IMR-90 (cell line): Measurements from ENCODE around the gene ANKDD1A. TPM values are rescaled to one million over a fixed set of nuclear protein-coding genes. Genes with fewer than 3 reads are reported as not detected.

Source experiments
- ATAC-seq: fragments of 200-7000 bp; cut with Tn5 transposase; 2 replicates; pipeline ENCODE4 v1.9.1; 2020; ENCODE audit warnings: low read depth, mild to moderate bottlenecking, moderate library complexity
- BruUV-seq: library from RNA; stranded (reverse); fragments of 400-500 nt; replicated peaks from 2 replicates; lab custom pipeline; 2021; lab: Mats Ljungman, UMichigan
- CTCF ChIA-PET: fragments of 300-600 bp; formaldehyde crosslinking; extraction: SDS; loops from one replicate; lab custom pipeline; 2021; ENCODE audit warnings: antibody characterized with exemption; lab: Yijun Ruan, JAX
- POLR2A ChIA-PET: fragments of 300-600 bp; sonication (Branson Sonifier 250); formaldehyde crosslinking; loops from one replicate; lab custom pipeline; 2022; ENCODE audit warnings: antibody characterized with exemption; ENCODE audit not compliant: unreplicated experiment; lab: Charles Lee
- DNase-seq: peaks from one replicate; pipeline ENCODE4 v3.0.0; 2013
- H2AFZ ChIP-seq: replicated peaks from 2 replicates; pipeline ENCODE3; 2013; ENCODE audit warnings: low read length, mild to moderate bottlenecking; ENCODE audit not compliant: poor library complexity
- H2AK5ac ChIP-seq: 2 replicates; pipeline ENCODE4 v1.6.1; 2013; ENCODE audit warnings: low read depth, low read length, inconsistent platforms
- H2AK9ac ChIP-seq: replicated peaks from 2 replicates; pipeline ENCODE3; 2013; ENCODE audit warnings: mild to moderate bottlenecking, low read depth, low read length, moderate library complexity; ENCODE audit not compliant: poor library complexity
- H2BK120ac ChIP-seq: 2 replicates; pipeline ENCODE4 v1.6.1; 2013; ENCODE audit warnings: low read depth, low read length, inconsistent platforms
- H2BK15ac ChIP-seq: 3 replicates; pipeline ENCODE4 v1.6.1; 2013; ENCODE audit warnings: low read depth, low read length, inconsistent platforms
- H2BK20ac ChIP-seq: 2 replicates; pipeline ENCODE4 v1.6.1; 2013; ENCODE audit warnings: low read depth, mild to moderate bottlenecking, inconsistent platforms, low read length, moderate library complexity
- H2BK5ac ChIP-seq: 2 replicates; pipeline ENCODE4 v1.6.1; 2013; ENCODE audit warnings: mild to moderate bottlenecking, low read depth, low read length, inconsistent platforms; ENCODE audit not compliant: poor library complexity, severe bottlenecking
- H3K14ac ChIP-seq: replicated peaks from 2 replicates; pipeline ENCODE4 v1.6.1; 2013; ENCODE audit warnings: low read depth, low read length, inconsistent platforms
- H3K18ac ChIP-seq: 2 replicates; pipeline ENCODE4 v1.6.1; 2013; ENCODE audit warnings: low read depth, low read length, control low read depth
- H3K23ac ChIP-seq: 2 replicates; pipeline ENCODE4 v1.6.1; 2013; ENCODE audit warnings: low read depth, low read length, inconsistent platforms
- H3K27ac ChIP-seq: 2 replicates; pipeline ENCODE4 v1.5.1; 2013; ENCODE audit warnings: mild to moderate bottlenecking, control low read depth, low read length; ENCODE audit not compliant: insufficient read depth
- H3K27me3 ChIP-seq: 2 replicates; pipeline ENCODE4 v1.6.1; 2013; ENCODE audit warnings: low read length; ENCODE audit not compliant: control insufficient read depth, insufficient read depth
- H3K36me3 ChIP-seq: 2 replicates; pipeline ENCODE4 v1.6.1; 2013; ENCODE audit warnings: low read length, mixed read lengths; ENCODE audit not compliant: control insufficient read depth, insufficient read depth
- H3K4ac ChIP-seq: 2 replicates; pipeline ENCODE4 v1.6.1; 2013; ENCODE audit warnings: low read depth, low read length, inconsistent platforms
- H3K4me1 ChIP-seq: 2 replicates; pipeline ENCODE4 v1.6.1; 2013; ENCODE audit warnings: low read length, mixed read lengths; ENCODE audit not compliant: control insufficient read depth, insufficient read depth
- H3K4me2 ChIP-seq: 2 replicates; pipeline ENCODE4 v1.6.1; 2013; ENCODE audit warnings: low read depth, mild to moderate bottlenecking, control low read depth, low read length, moderate library complexity
- H3K4me3 ChIP-seq: 2 replicates; pipeline ENCODE4 v1.5.1; 2013; ENCODE audit warnings: low read depth, mild to moderate bottlenecking, control low read depth, low read length, moderate library complexity; ENCODE audit not compliant: insufficient read depth
- H3K56ac ChIP-seq: 2 replicates; pipeline ENCODE4 v1.6.1; 2013; ENCODE audit warnings: low read length, inconsistent platforms; ENCODE audit not compliant: insufficient read depth; ENCODE audit errors: extremely low read depth
- H3K79me1 ChIP-seq, 2 experiments: 2 replicates each; pipeline ENCODE4 v1.6.1; 2013; ENCODE audit warnings: low read length in 2 of 2, inconsistent platforms in 1 of 2, low read depth in 1 of 2
- H3K9ac ChIP-seq: 2 replicates; pipeline ENCODE4 v1.6.1; 2013; ENCODE audit warnings: low read depth, low read length, control low read depth
- H3K9me1 ChIP-seq: 2 replicates; pipeline ENCODE4 v1.6.1; 2013; ENCODE audit warnings: low read length, inconsistent platforms; ENCODE audit not compliant: insufficient read depth
- H3K9me3 ChIP-seq: 2 replicates; pipeline ENCODE4 v1.6.1; 2013; ENCODE audit warnings: low read length; ENCODE audit not compliant: control insufficient read depth, insufficient read depth
- H4K20me1 ChIP-seq: 2 replicates; pipeline ENCODE4 v1.6.1; 2013; ENCODE audit warnings: low read length, inconsistent platforms; ENCODE audit not compliant: insufficient read depth
- H4K5ac ChIP-seq: 2 replicates; pipeline ENCODE4 v1.6.1; 2013; ENCODE audit warnings: mild to moderate bottlenecking, low read depth, low read length, control low read depth
- H4K8ac ChIP-seq, 2 experiments: 2 replicates each; pipeline ENCODE4 v1.6.1; 2013; ENCODE audit warnings: low read depth in 2 of 2, low read length in 2 of 2, control low read depth in 1 of 2, inconsistent platforms in 1 of 2
- H4K91ac ChIP-seq: 2 replicates; pipeline ENCODE4 v1.6.1; 2013; ENCODE audit warnings: low read depth, low read length, inconsistent platforms; ENCODE audit not compliant: insufficient read depth
- BHLHE40 ChIP-seq: fragments of 150-350 bp; IDR thresholded peaks from 2 replicates; pipeline ENCODE4 v1.6.1; 2016; ENCODE audit warnings: mild to moderate bottlenecking, low read depth, low read length
- CEBPB ChIP-seq: IDR thresholded peaks from 2 replicates; pipeline ENCODE4 v1.6.1; 2012; ENCODE audit warnings: low read depth, low read length, improper control_type of control experiment
- CHD1 ChIP-seq: IDR thresholded peaks from 2 replicates; pipeline ENCODE4 v1.6.1; 2012; ENCODE audit warnings: low read depth, low read length, improper control_type of control experiment
- CTCF ChIP-seq: conservative IDR thresholded peaks from 2 replicates; pipeline ENCODE4 v1.5.1; 2012; ENCODE audit warnings: mild to moderate bottlenecking, low read depth, low read length, improper control_type of control experiment
- ELK1 ChIP-seq: fragments of 150-350 bp; IDR thresholded peaks from 2 replicates; pipeline ENCODE4 v1.6.1; 2016; ENCODE audit warnings: low read depth, mild to moderate bottlenecking, low read length, moderate library complexity, borderline replicate concordance
- FOS ChIP-seq: fragments of 150-350 bp; IDR thresholded peaks from 2 replicates; pipeline ENCODE4 v1.6.1; 2016; ENCODE audit warnings: low read depth, low read length
- MAFK ChIP-seq: IDR thresholded peaks from 2 replicates; pipeline ENCODE4 v1.6.1; 2012; ENCODE audit warnings: low read depth, low read length, improper control_type of control experiment
- MAZ ChIP-seq: IDR thresholded peaks from 2 replicates; pipeline ENCODE4 v1.6.1; 2012; ENCODE audit warnings: low read depth, mild to moderate bottlenecking, low read length, improper control_type of control experiment, moderate library complexity, borderline replicate concordance
- MXI1 ChIP-seq: IDR thresholded peaks from 2 replicates; pipeline ENCODE4 v1.6.1; 2012; ENCODE audit warnings: low read depth, mild to moderate bottlenecking, low read length, moderate library complexity, borderline replicate concordance
- NFE2L2 ChIP-seq: fragments of 150-350 bp; IDR thresholded peaks from 2 replicates; pipeline ENCODE4 v1.6.1; 2016; ENCODE audit warnings: low read depth, mild to moderate bottlenecking, low read length
- POLR2A ChIP-seq: IDR thresholded peaks from 2 replicates; pipeline ENCODE4 v1.6.1; 2012; ENCODE audit warnings: mild to moderate bottlenecking, low read depth, low read length
- RAD21 ChIP-seq: IDR thresholded peaks from 2 replicates; pipeline ENCODE4 v1.6.1; 2012; ENCODE audit warnings: low read length, improper control_type of control experiment
- RCOR1 ChIP-seq: IDR thresholded peaks from 2 replicates; pipeline ENCODE4 v1.6.1; 2012; ENCODE audit warnings: mild to moderate bottlenecking, low read length, improper control_type of control experiment; ENCODE audit not compliant: insufficient replicate concordance
- RFX5 ChIP-seq: IDR thresholded peaks from 2 replicates; pipeline ENCODE4 v1.8.0; 2012; ENCODE audit warnings: low read depth, mild to moderate bottlenecking, low read length, moderate library complexity
- SMC3 ChIP-seq: fragments of 150-350 bp; IDR thresholded peaks from 2 replicates; pipeline ENCODE4 v1.6.1; 2016; ENCODE audit warnings: low read depth, mild to moderate bottlenecking, antibody characterized with exemption, low read length, moderate library complexity
- USF2 ChIP-seq: fragments of 150-350 bp; IDR thresholded peaks from 2 replicates; pipeline ENCODE4 v1.6.1; 2017; ENCODE audit warnings: mild to moderate bottlenecking, antibody characterized with exemption, low read length, low read depth
- dilution Hi-C: fragments of 300-500 bp; cut with HindIII; formaldehyde crosslinking; loops from one replicate; pipeline ENCODE4 v1.14.3; 2018; ENCODE audit warnings: low sequenced_read_pairs; ENCODE audit not compliant: unreplicated experiment
- in situ Hi-C: fragments of 300-500 bp; cut with MboI; formaldehyde crosslinking; loops from 3 replicates; pipeline ENCODE4 v1.14.3; 2019; ENCODE audit warnings: low sequenced_read_pairs, inconsistent platforms, mixed read lengths
- intact Hi-C: fragments of 100-400 bp; cut with micrococcal nuclease; formaldehyde crosslinking; loops from 2 replicates; pipeline ENCODE4 v1.10.0; 2022
- polyA plus RNA-seq, 3 experiments: library from polyadenylated mRNA; depleted of rRNA; stranded (reverse); fragments of >200 nt; gene quantifications; 2 replicates each; pipeline ENCODE4 v1.2.3, GENCODE V29; 2012; ENCODE audit warnings: low replicate concordance in 1 of 3
- total RNA-seq: library from RNA; depleted of rRNA; stranded (reverse); fragments of >200 nt; gene quantifications from 2 replicates; pipeline ENCODE4 v1.2.3, GENCODE V29; 2012

Gene ANKDD1A
- total and polyA plus RNA-seq, 2 of the 4 experiments (the other 2 are of a cell fraction), result 3.6 to 4.9 TPM

- no peak overlapping the region for H3K4me2 ChIP-seq
- ChIA-PET POLR2A (no interaction called here), CTCF (no interaction called here)
- no peak overlapping the region for H3K18ac ChIP-seq
- peaks cover 26% of the 10 kb centered on the region for H3K4me1 ChIP-seq
- DNase-seq (no peak), ATAC-seq (no peak)
- H3K14ac ChIP-seq, result no peak overlapping the region
- peak overlapping the region; percentile 71; the same call in 1 of the 2 replicates for H2AK5ac ChIP-seq
- H3K9me3 ChIP-seq, result no peaks in the 10 kb centered on the region
- H3K27me3 ChIP-seq, result no peaks in the 10 kb centered on the region
- no peaks in the 10 kb centered on the region for H3K36me3 ChIP-seq
- 0 out of 3 replicates have a peak overlapping the region, but pooled peaks have one; percentile 4 for H2BK15ac ChIP-seq
- 0 out of 2 replicates have a peak overlapping the region, but pooled peaks have one; percentile 2 for H3K4ac ChIP-seq
- H2BK120ac ChIP-seq, result no peak overlapping the region
- 0 out of 2 replicates have a peak overlapping the region, but pooled peaks have one; percentile 44 for H4K91ac ChIP-seq
- H2BK5ac ChIP-seq, result no peak overlapping the region
- peaks cover 0 to 21% of the 10 kb centered on the region in 2 experiments; a peak in 2 of 4 replicates for H3K79me1 ChIP-seq
- H2AK9ac ChIP-seq, result no peak overlapping the region
- peak overlapping the region; percentile 22; the same call in 1 of the 2 replicates for H2BK20ac ChIP-seq
- H4K8ac ChIP-seq, result 0 out of 4 replicates have a peak overlapping the region, but pooled peaks of 1 of the 2 experiments have one; percentile 13
- H3K56ac ChIP-seq, result no peak overlapping the region
- H4K5ac ChIP-seq, result peak overlapping the region; percentile 66; the same call in 1 of the 2 replicates
- H3K23ac ChIP-seq, result no peak overlapping the region; the same call in 1 of the 2 replicates
- H3K27ac ChIP-seq, result no peak overlapping the region
- in situ Hi-C loops, result no loop called here
- no peak overlapping the region for H3K9ac ChIP-seq
- BruUV-seq, result no TSS peak
- no peak overlapping the region for H3K4me3 ChIP-seq
- peak overlapping the region; percentile 67 for H2AFZ ChIP-seq
- TF ChIP-seq MAZ (no peak), RCOR1 (no peak), USF2 (no peak), BHLHE40 (no peak), RFX5 (no peak), RAD21 (no peak), CEBPB (no peak), MXI1 (no peak), CHD1 (no peak), SMC3 (no peak), CTCF (no peak), FOS (no peak), ELK1 (no peak), POLR2A (no peak), NFE2L2 (no peak), MAFK (no peak)
- H3K9me1 ChIP-seq, result peaks cover 25% of the 10 kb centered on the region
- intact Hi-C loops, result no loop called here
- dilution Hi-C loops, result no loop called here
- H4K20me1 ChIP-seq, result no peaks in the 10 kb centered on the region
These were observed 20.1 kb upstream of the ANKDD1A start for GRCh38 chr15:64891561-64891960.
